SK-N-SH (cell line): Measurements from ENCODE around the gene TSEN2. TPM values are rescaled to one million over a fixed set of nuclear protein-coding genes. Genes with fewer than 3 reads are reported as not detected.

Experiments used
- CTCF ChIA-PET: fragments of 300-600, 350-600 bp; formaldehyde crosslinking; extraction: SDS; loops from one replicate; lab custom pipeline; 2021; lab: Yijun Ruan, JAX
- POLR2A ChIA-PET: fragments of 350-600 bp; sonication (Branson Sonifier 250); formaldehyde crosslinking; extraction: SDS; loops from one replicate; lab custom pipeline; 2020; ENCODE audit warnings: antibody characterized with exemption, inconsistent platforms; lab: Yijun Ruan, JAX
- DNase-seq: peaks from one replicate; pipeline ENCODE4 v3.0.0; 2012
- H2AFZ ChIP-seq: fragments of 200-600 bp; sonication (generic); 2 replicates; pipeline ENCODE4 v1.8.1; 2016; ENCODE audit warnings: antibody characterized with exemption, mild to moderate bottlenecking, low read depth
- H3F3A ChIP-seq: fragments of 200-600 bp; sonication (generic); replicated peaks from 2 replicates; pipeline ENCODE3; 2016; ENCODE audit warnings: antibody characterized with exemption, mild to moderate bottlenecking; ENCODE audit not compliant: insufficient read depth
- H3K27ac ChIP-seq, 2 experiments: fragments of 200-500 bp in 1 of 2; fragments of 200-600 bp in 1 of 2; sonication (Bioruptor generic) in 1 of 2; sonication (generic), shearing (Covaris generic) in 1 of 2; 2 replicates each; pipeline versions ENCODE4 v1.5.1 to v1.6.1; 2014 to 2016; ENCODE audit warnings: low read depth in 2 of 2, inconsistent platforms in 1 of 2, low read length in 1 of 2, mild to moderate bottlenecking in 1 of 2, mixed read lengths in 1 of 2
- H3K27me3 ChIP-seq: fragments of 200-600 bp; sonication (generic), shearing (Covaris generic); 2 replicates; pipeline ENCODE4 v1.6.1; 2016; ENCODE audit warnings: mixed run types; ENCODE audit not compliant: insufficient read depth
- H3K36me3 ChIP-seq, 2 experiments: fragments of 200-500 bp in 1 of 2; fragments of 200-600 bp in 1 of 2; sonication (Bioruptor generic) in 1 of 2; sonication (generic) in 1 of 2; replicated peaks in 1 of 2; 2 replicates each; pipeline versions ENCODE3 to v1.5.1; 2014 to 2016; ENCODE audit warnings: low read length in 1 of 2, mild to moderate bottlenecking in 1 of 2; ENCODE audit not compliant: insufficient read depth in 2 of 2, control insufficient read depth in 1 of 2
- H3K4me1 ChIP-seq, 2 experiments: fragments of 200-500 bp in 1 of 2; fragments of 200-600 bp in 1 of 2; sonication (Bioruptor generic) in 1 of 2; sonication (generic), shearing (Covaris generic) in 1 of 2; 2 replicates each; pipeline versions ENCODE4 v1.5.1 to v1.6.1; 2014 to 2016; ENCODE audit warnings: low read depth in 1 of 2, low read length in 1 of 2, mixed run types in 1 of 2; ENCODE audit not compliant: insufficient read depth in 2 of 2, control insufficient read depth in 1 of 2
- H3K4me2 ChIP-seq: fragments of 200-600 bp; sonication (generic), shearing (Covaris generic); 2 replicates; pipeline ENCODE4 v1.6.1; 2017; ENCODE audit warnings: mixed run types
- H3K4me3 ChIP-seq, 2 experiments: fragments of 200-500 bp in 1 of 2; fragments of 200-600 bp in 1 of 2; sonication (Bioruptor generic) in 1 of 2; sonication (generic), shearing (Covaris generic) in 1 of 2; 2 replicates each; pipeline versions ENCODE4 v1.5.1 to v1.8.1; 2014 to 2016; ENCODE audit warnings: low read depth in 2 of 2, inconsistent platforms in 1 of 2, low read length in 1 of 2, mild to moderate bottlenecking in 1 of 2, mixed read lengths in 1 of 2, moderate library complexity in 1 of 2
- H3K79me2 ChIP-seq: fragments of 200-600 bp; sonication (generic); 2 replicates; pipeline ENCODE4 v1.8.1; 2017; ENCODE audit warnings: mild to moderate bottlenecking; ENCODE audit not compliant: insufficient read depth
- H3K9ac ChIP-seq: fragments of 200-600 bp; sonication (generic); 2 replicates; pipeline ENCODE4 v1.6.1; 2017; ENCODE audit warnings: mixed run types
- H3K9me2 ChIP-seq: fragments of 200-600 bp; sonication (generic); 2 replicates; pipeline ENCODE4 v1.6.1; 2017; ENCODE audit warnings: mixed run types
- H3K9me3 ChIP-seq: fragments of 200-600 bp; sonication (generic); 2 replicates; pipeline ENCODE4 v1.6.1; 2017; ENCODE audit warnings: mixed run types, mild to moderate bottlenecking, moderate library complexity
- H4K20me1 ChIP-seq: fragments of 200-600 bp; sonication (generic); 2 replicates; pipeline ENCODE4 v1.6.1; 2017; ENCODE audit warnings: mild to moderate bottlenecking, mixed run types; ENCODE audit not compliant: insufficient read depth
- CHD2 ChIP-seq: fragments of 150-350 bp; IDR thresholded peaks from 2 replicates; pipeline ENCODE4 v1.6.1; 2018; ENCODE audit warnings: low read length; ENCODE audit not compliant: partially characterized antibody
- CTCF ChIP-seq: fragments of 200-600 bp; sonication (generic); IDR thresholded peaks from 2 replicates; pipeline ENCODE4 v1.6.1; 2017; ENCODE audit warnings: antibody characterized with exemption, mild to moderate bottlenecking, moderate library complexity
- EZH2phosphoT487 ChIP-seq: fragments of 200-600 bp; sonication (generic); IDR thresholded peaks from 2 replicates; pipeline ENCODE4 v1.6.1; 2017; ENCODE audit warnings: low read depth, mixed run types, mild to moderate bottlenecking, antibody characterized with exemption, moderate library complexity, borderline replicate concordance
- FOSL2 ChIP-seq: IDR thresholded peaks from 2 replicates; pipeline ENCODE4 v1.4.0; 2012; ENCODE audit warnings: low read depth, mild to moderate bottlenecking, moderate library complexity, borderline replicate concordance
- FOXJ3 ChIP-seq: sonication (generic); formaldehyde crosslinking; IDR thresholded peaks from 2 replicates; pipeline ENCODE4 v1.5.1; 2020; ENCODE audit warnings: mild to moderate bottlenecking, missing genetic modification reagents
- GABPA ChIP-seq: IDR thresholded peaks from 2 replicates; pipeline ENCODE4 v1.4.0; 2012; ENCODE audit warnings: low read depth, mild to moderate bottlenecking
- IRF3 ChIP-seq: fragments of 150-350 bp; IDR thresholded peaks from 2 replicates; pipeline ENCODE4 v1.6.1; 2016; ENCODE audit warnings: mild to moderate bottlenecking, low read depth, low read length
- MAX ChIP-seq: IDR thresholded peaks from 2 replicates; pipeline ENCODE4 v1.4.0; 2012; ENCODE audit warnings: low read depth
- MEF2A ChIP-seq: IDR thresholded peaks from 2 replicates; pipeline ENCODE4 v1.4.0; 2012; ENCODE audit warnings: low read depth, borderline replicate concordance
- NRF1 ChIP-seq: IDR thresholded peaks from 2 replicates; pipeline ENCODE4 v1.6.1; 2012; ENCODE audit warnings: low read depth, mild to moderate bottlenecking, low read length
- POLR2AphosphoS5 ChIP-seq: IDR thresholded peaks from 2 replicates; pipeline ENCODE4 v1.6.1; 2012; ENCODE audit warnings: low read depth, low read length
- RFX5 ChIP-seq: IDR thresholded peaks from 2 replicates; pipeline ENCODE4 v1.6.1; 2012; ENCODE audit warnings: mild to moderate bottlenecking, improper control_type of control experiment, low read length
- RXRA ChIP-seq: IDR thresholded peaks from 2 replicates; pipeline ENCODE4 v1.4.0; 2012; ENCODE audit warnings: low read depth, mild to moderate bottlenecking, borderline replicate concordance
- SIN3A ChIP-seq: IDR thresholded peaks from 2 replicates; pipeline ENCODE4 v1.6.1; 2012; ENCODE audit warnings: low read depth, mild to moderate bottlenecking, low read length, moderate library complexity, borderline replicate concordance
- TAF1 ChIP-seq: IDR thresholded peaks from 2 replicates; pipeline ENCODE4 v1.6.1; 2012; ENCODE audit warnings: low read depth, mild to moderate bottlenecking, low read length, moderate library complexity, borderline replicate concordance
- TCF12 ChIP-seq: IDR thresholded peaks from 2 replicates; pipeline ENCODE4 v1.4.0; 2012
- TEAD4 ChIP-seq: IDR thresholded peaks from 2 replicates; pipeline ENCODE4 v1.4.0; 2012; ENCODE audit warnings: mild to moderate bottlenecking, borderline replicate concordance; ENCODE audit not compliant: insufficient read depth
- USF2 ChIP-seq: fragments of 150-350 bp; IDR thresholded peaks from 2 replicates; pipeline ENCODE4 v1.6.1; 2017; ENCODE audit warnings: antibody characterized with exemption, low read length, low read depth, borderline replicate concordance
- YY1 ChIP-seq: IDR thresholded peaks from 2 replicates; pipeline ENCODE4 v1.4.0; 2012; ENCODE audit warnings: low read depth, mild to moderate bottlenecking
- WGBS: methylation state at CpG from one replicate; pipeline ENCODE4 v1.1.6; 2017; ENCODE audit warnings: low lambda C conversion rate; 5-methylcytosine and 5-hydroxymethylcytosine counted together
- polyA plus RNA-seq, 3 experiments: library from polyadenylated mRNA; depleted of rRNA; stranded (reverse); fragments of >200 nt; gene quantifications; 2 replicates each; pipeline ENCODE4 v1.2.3, GENCODE V29; 2012

TSEN2 gene
- polyA plus RNA-seq, 1 of the 3 experiments (the other 2 are of a cell fraction): 13.0 TPM

- DNase-seq: no peak
- no peak overlapping the region for H3K27ac ChIP-seq
- H4K20me1 ChIP-seq: no peaks in the 10 kb centered on the region
- H3F3A ChIP-seq: no peaks in the 10 kb centered on the region
- 95% methylated on average over 6 of the region's 6 CpGs for WGBS
- no peak overlapping the region for H3K4me2 ChIP-seq
- no peaks in the 10 kb centered on the region for H3K79me2 ChIP-seq
- TF ChIP-seq CHD2 (no peak), TAF1 (no peak), EZH2phosphoT487 (no peak), MEF2A (no peak), POLR2AphosphoS5 (no peak), NRF1 (no peak), TEAD4 (no peak), RXRA (no peak), MAX (no peak), RFX5 (no peak), IRF3 (no peak), FOSL2 (no peak), USF2 (no peak)
- H3K27me3 ChIP-seq: no peaks in the 10 kb centered on the region
- H3K4me1 ChIP-seq: peaks cover 0 to 16% of the 10 kb centered on the region in 2 experiments; a peak in 1 of 4 replicates
- H3K4me3 ChIP-seq: no peak overlapping the region
- peaks cover 9 to 14% of the 10 kb centered on the region in 2 experiments for H3K36me3 ChIP-seq
- ChIA-PET POLR2A (interaction anchor here (0.6 kb wide), 1 partner anchor 23 kb away, joined by 3 read pairs; no protein-coding TSS in a partner anchor), CTCF (no interaction called here)
- H3K9me2 ChIP-seq: no peaks in the 10 kb centered on the region
- no peak overlapping the region for H2AFZ ChIP-seq
- no peak overlapping the region for H3K9ac ChIP-seq
- H3K9me3 ChIP-seq: no peaks in the 10 kb centered on the region
These were observed 34.2 kb downstream of the TSEN2 start for GRCh38 chr3:12518261-12519028.

GRCh38 chr3:12521010-12521409 lies 36.7 kb downstream of the TSEN2 start:
- H3K4me3 ChIP-seq: no peak overlapping the region
- no peak overlapping the region for H3K4me2 ChIP-seq
- ChIA-PET POLR2A (no interaction called here), CTCF (no interaction called here)
- no peak for TF ChIP-seq EZH2phosphoT487
- no peak for TF ChIP-seq RFX5
- no peak for TF ChIP-seq CTCF
- no peak for TF ChIP-seq SIN3A
- no peak for TF ChIP-seq YY1
- no peak for TF ChIP-seq TCF12
- TF ChIP-seq GABPA: no peak
- TF ChIP-seq FOXJ3 (CRISPR knock-in tag): no peak
- H3K27ac ChIP-seq: no peak overlapping the region
- no peaks in the 10 kb centered on the region for H3K27me3 ChIP-seq
- H3K9ac ChIP-seq: no peak overlapping the region
- DNase-seq: no peak
- H2AFZ ChIP-seq: no peak overlapping the region
- no peaks in the 10 kb centered on the region for H4K20me1 ChIP-seq
- WGBS: 100% methylated on average over 2 of the region's 2 CpGs
- peaks cover 0 to 10% of the 10 kb centered on the region in 2 experiments; a peak in 1 of 4 replicates for H3K4me1 ChIP-seq
- no peaks in the 10 kb centered on the region for H3K79me2 ChIP-seq
- no peaks in the 10 kb centered on the region for H3K9me2 ChIP-seq
- no peaks in the 10 kb centered on the region for H3K9me3 ChIP-seq
- peaks cover 10 to 13% of the 10 kb centered on the region in 2 experiments for H3K36me3 ChIP-seq
- H3F3A ChIP-seq: no peaks in the 10 kb centered on the region
